ENCODE measurements around the gene DDX23. TPM values are rescaled to one million over a fixed set of nuclear protein-coding genes. Genes with fewer than 3 reads are reported as not detected.

Gene DDX23
- total RNA-seq, 4 donors from 2014 or later, result 66.8 to 85.8 (median 73.0) TPM

- peak; percentile 87 for ATAC-seq
- no peaks in the 10 kb centered on the region for H3K36me3 ChIP-seq
- WGBS, 2 donors (ENCODE audit: low coverage in 1 of 2), result 0% methylated on average over 3 of the region's 70 CpGs; no CpG with 5 or more reads in 1 of the 2 donors
- peaks cover 0 to 79% (median 29%) of the 10 kb centered on the region in 3 donors for H3K4me1 ChIP-seq
- peak overlapping the region; percentile 75 to 94 (median 88) for H3K27ac ChIP-seq
- TF ChIP-seq POLR2AphosphoS5 (IDR thresholded peaks at IDR 0.05) (peak; percentile 44), POLR2A (IDR thresholded peaks at IDR 0.05) (peak; percentile 48 to 56), CTCF (IDR thresholded peaks at IDR 0.05) (peak in 3 of 4 experiments; percentile 99 to 100 (median 99)), EP300 (IDR thresholded peaks at IDR 0.05) (no peak)
- H3K27me3 ChIP-seq, result no peaks in the 10 kb centered on the region
- H3K9me3 ChIP-seq, result no peaks in the 10 kb centered on the region
- H3K4me3 ChIP-seq, result peak overlapping the region; percentile 89 to 90
Observed at GRCh38 chr12:48814262-48815125, 37.5 kb downstream of the DDX23 start.

- no peaks in the 10 kb centered on the region for H3K36me3 ChIP-seq
- H3K27ac ChIP-seq, result peak overlapping the region; percentile 75 to 94 (median 88)
- H3K9me3 ChIP-seq, result no peaks in the 10 kb centered on the region
- H3K4me3 ChIP-seq, result peak overlapping the region; percentile 89 to 90
- H3K4me1 ChIP-seq, result peaks cover 0 to 70% (median 26%) of the 10 kb centered on the region in 3 donors
- no peak for ATAC-seq
- no peaks in the 10 kb centered on the region for H3K27me3 ChIP-seq
- 17 to 41% methylated on average over 4 to 12 of the region's 18 CpGs for WGBS, 2 donors (ENCODE audit: low coverage in 1 of 2)
- no peak for TF ChIP-seq EP300 (IDR thresholded peaks at IDR 0.05)
- no peak for TF ChIP-seq CTCF (IDR thresholded peaks at IDR 0.05)
- no peak for TF ChIP-seq POLR2AphosphoS5 (IDR thresholded peaks at IDR 0.05)
- no peak for TF ChIP-seq POLR2A (IDR thresholded peaks at IDR 0.05)
Observed at GRCh38 chr12:48813465-48814261, 38.3 kb downstream of the DDX23 start.

- H3K4me1 ChIP-seq, result peaks cover 0 to 61% (median 20%) of the 10 kb centered on the region in 3 donors
- H3K9me3 ChIP-seq, result no peaks in the 10 kb centered on the region
- no peaks in the 10 kb centered on the region for H3K36me3 ChIP-seq
- TF ChIP-seq CTCF (IDR thresholded peaks at IDR 0.05), result no peak
- no peak for TF ChIP-seq EP300 (IDR thresholded peaks at IDR 0.05)
- TF ChIP-seq POLR2AphosphoS5 (IDR thresholded peaks at IDR 0.05), result no peak
- no peak for TF ChIP-seq POLR2A (IDR thresholded peaks at IDR 0.05)
- peak overlapping the region in 1 of 4 donors; percentile 94 for H3K27ac ChIP-seq
- no peak overlapping the region for H3K4me3 ChIP-seq
- H3K27me3 ChIP-seq, result no peaks in the 10 kb centered on the region
- 35 to 50% methylated on average over 2 of the region's 2 CpGs for WGBS, 2 donors (ENCODE audit: low coverage in 1 of 2)
- no peak for ATAC-seq
Observed at GRCh38 chr12:48812389-48812788, 39.6 kb downstream of the DDX23 start.

GRCh38 chr12:48811437-48812090 is 40.4 kb downstream of the DDX23 start:
- no peaks in the 10 kb centered on the region for H3K36me3 ChIP-seq
- ATAC-seq, result no peak
- TF ChIP-seq CTCF (IDR thresholded peaks at IDR 0.05), result no peak
- TF ChIP-seq EP300 (IDR thresholded peaks at IDR 0.05), result no peak

More at GRCh38 chr12:48811437-48812090, 40.4 kb downstream of the DDX23 start:
- Histone ChIP-seq H3K4me1 (peaks cover 0 to 53% (median 14%) of the 10 kb centered on the region in 3 donors), H3K9me3 (no peaks in the 10 kb centered on the region), H3K27me3 (no peaks in the 10 kb centered on the region), H3K4me3 (no peak overlapping the region), H3K27ac (peak overlapping the region in 3 of 4 donors; percentile 45 to 94 (median 56))
- WGBS, 2 donors (ENCODE audit: low coverage in 1 of 2), result 59% methylated on average over 4 of the region's 5 CpGs; no CpG with 5 or more reads in 1 of the 2 donors
